DND-41 (cell line): ENCODE data around the gene FAM3B.

ENCODE experiments used
- EZH2 ChIP-seq: IDR thresholded peaks from 3 replicates; pipeline ENCODE4 v1.6.1; 2012; ENCODE audit warnings: borderline replicate concordance, low read depth, mild to moderate bottlenecking, moderate library complexity, low read length, inconsistent platforms; ENCODE audit not compliant: severe bottlenecking
- TF ChIP-seq, protein P1 (sequence below): IDR thresholded peaks from 2 replicates; pipeline ENCODE4 v1.5.1; 2012; ENCODE audit warnings: borderline replicate concordance, low read length, moderate library complexity, mild to moderate bottlenecking; ENCODE audit not compliant: poor library complexity, severe bottlenecking; ENCODE audit errors: extremely low read depth

DNA sequence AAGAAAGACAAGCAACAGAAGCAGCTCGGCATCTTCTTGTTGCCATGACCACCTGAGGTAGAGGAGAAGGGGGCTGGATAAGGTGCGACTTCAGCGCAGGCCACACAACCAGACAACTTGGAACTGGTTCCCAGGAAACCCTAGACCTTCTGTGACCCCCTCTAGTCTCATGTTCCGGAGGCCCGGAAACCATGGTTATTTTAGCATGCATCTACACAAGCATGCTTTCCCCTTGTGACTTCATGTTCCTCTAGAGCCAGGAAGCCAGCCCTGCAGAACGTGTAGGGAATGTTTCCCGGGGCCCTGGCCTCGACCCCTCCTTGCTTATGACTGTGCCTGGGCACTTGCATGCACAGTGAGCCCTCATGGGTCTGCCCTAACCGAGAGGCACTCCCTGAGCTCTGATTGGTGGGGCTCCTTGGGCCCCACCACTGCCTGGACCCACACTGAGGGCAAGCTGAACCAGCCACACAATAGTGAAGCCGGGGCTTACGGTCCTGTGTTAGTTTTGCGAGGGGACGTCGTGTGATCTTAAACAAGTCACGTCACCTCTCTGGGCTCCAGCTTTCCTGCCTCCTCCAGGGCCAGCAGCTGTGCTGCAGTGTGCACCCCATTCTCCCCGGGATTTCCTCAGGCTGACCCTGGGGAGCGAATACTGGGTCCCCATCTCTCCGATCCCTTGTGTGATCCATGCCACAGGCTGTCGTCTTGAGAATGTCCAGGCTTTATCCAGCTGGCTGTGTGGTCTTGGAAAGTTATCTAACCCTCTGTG, 33.2 kb downstream of the FAM3B start:
- TF ChIP-seq, protein P1, sequence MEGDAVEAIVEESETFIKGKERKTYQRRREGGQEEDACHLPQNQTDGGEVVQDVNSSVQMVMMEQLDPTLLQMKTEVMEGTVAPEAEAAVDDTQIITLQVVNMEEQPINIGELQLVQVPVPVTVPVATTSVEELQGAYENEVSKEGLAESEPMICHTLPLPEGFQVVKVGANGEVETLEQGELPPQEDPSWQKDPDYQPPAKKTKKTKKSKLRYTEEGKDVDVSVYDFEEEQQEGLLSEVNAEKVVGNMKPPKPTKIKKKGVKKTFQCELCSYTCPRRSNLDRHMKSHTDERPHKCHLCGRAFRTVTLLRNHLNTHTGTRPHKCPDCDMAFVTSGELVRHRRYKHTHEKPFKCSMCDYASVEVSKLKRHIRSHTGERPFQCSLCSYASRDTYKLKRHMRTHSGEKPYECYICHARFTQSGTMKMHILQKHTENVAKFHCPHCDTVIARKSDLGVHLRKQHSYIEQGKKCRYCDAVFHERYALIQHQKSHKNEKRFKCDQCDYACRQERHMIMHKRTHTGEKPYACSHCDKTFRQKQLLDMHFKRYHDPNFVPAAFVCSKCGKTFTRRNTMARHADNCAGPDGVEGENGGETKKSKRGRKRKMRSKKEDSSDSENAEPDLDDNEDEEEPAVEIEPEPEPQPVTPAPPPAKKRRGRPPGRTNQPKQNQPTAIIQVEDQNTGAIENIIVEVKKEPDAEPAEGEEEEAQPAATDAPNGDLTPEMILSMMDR = no peak
- no peak for TF ChIP-seq EZH2
